Uterus (tissue), 4 donors: Measurements from ENCODE around the gene VAC14. TPM values are rescaled to one million over a fixed set of nuclear protein-coding genes. Genes with fewer than 3 reads are reported as not detected.
A peak's percentile ranks its signal among the peaks of the same experiment; 100 is the strongest.

Experiments used
- DNase-seq, 2 donors: peaks; one replicate each; pipeline ENCODE4 v3.0.0-alpha.2; 2019 to 2020
- H3K27ac ChIP-seq, 2 donors: fragments of 200-600 bp; sonication (generic); 1 replicate in 1 of 2; 2 replicates in 1 of 2; pipeline ENCODE4 v1.5.1; 2016 to 2018
- H3K27me3 ChIP-seq, 2 donors: fragments of 200-600 bp; sonication (generic); one replicate each; pipeline ENCODE4 v1.5.1; 2018 to 2019; ENCODE audit warnings: control low read depth in 1 of 2
- H3K36me3 ChIP-seq, 2 donors: fragments of 200-600 bp; sonication (generic); one replicate each; pipeline ENCODE4 v1.5.1; 2019; ENCODE audit warnings: control low read depth in 1 of 2
- H3K4me1 ChIP-seq, 2 donors: fragments of 200-600 bp; sonication (generic); one replicate each; pipeline ENCODE4 v1.5.1; 2018 to 2019; ENCODE audit warnings: control low read depth in 1 of 2
- H3K4me3 ChIP-seq, 2 donors: fragments of 200-600 bp; sonication (generic); 1 replicate in 1 of 2; 2 replicates in 1 of 2; pipeline ENCODE4 v1.5.1; 2018 to 2019; ENCODE audit warnings: mild to moderate bottlenecking in 1 of 2
- H3K9me3 ChIP-seq, 2 donors: fragments of 200-600 bp; sonication (generic); one replicate each; pipeline ENCODE4 v1.5.1; 2019; ENCODE audit warnings: control low read depth in 1 of 2
- POLR2A ChIP-seq, 2 donors: fragments of 450-650 bp; IDR thresholded peaks; one replicate each; pipeline ENCODE4 v1.6.1; 2016; ENCODE audit warnings: antibody characterized with exemption in 2 of 2, mild to moderate bottlenecking in 1 of 2, moderate library complexity in 1 of 2
- intact Hi-C: fragments of 100-400 bp; cut with DNase I; formaldehyde crosslinking; loops from one replicate; pipeline ENCODE4 v1.15.1; 2023; ENCODE audit warnings: low total_unique reads
- total RNA-seq, 4 donors: library from RNA; depleted of rRNA in 3 of 4; stranded (reverse); fragments of >200 nt in 3 of 4; gene quantifications; one replicate each; pipeline versions ENCODE4 v1.1.0 to v1.2.4, GENCODE V29; 2014 to 2023
- TF ChIP-seq, protein P1 (sequence below), 4 experiments: fragments of 200-600 bp in 2 of 4; fragments of 450-650 bp in 2 of 4; sonication (generic) in 2 of 4; IDR thresholded peaks; one replicate each; pipeline ENCODE4 v1.5.1; 2016 to 2019; ENCODE audit warnings: antibody characterized with exemption in 4 of 4, mild to moderate bottlenecking in 2 of 4, moderate library complexity in 1 of 4
- donor health status: DM: yes; HTN: yes; CAD: no.

Gene VAC14
- total RNA-seq, 4 donors from 2014 or later: 4.7 to 30.6 (median 17.4) TPM

GRCh38 chr16:70730031-70730430, 70.9 kb downstream of the VAC14 start:
- intact Hi-C loops: no loop called here
- H3K9me3 ChIP-seq: no peaks in the 10 kb centered on the region
- no peaks in the 10 kb centered on the region for H3K27me3 ChIP-seq
- no peak overlapping the region for H3K27ac ChIP-seq
- H3K4me3 ChIP-seq: no peak overlapping the region
- TF ChIP-seq POLR2A (IDR thresholded peaks at IDR 0.05): no peak
- TF ChIP-seq, protein P1, sequence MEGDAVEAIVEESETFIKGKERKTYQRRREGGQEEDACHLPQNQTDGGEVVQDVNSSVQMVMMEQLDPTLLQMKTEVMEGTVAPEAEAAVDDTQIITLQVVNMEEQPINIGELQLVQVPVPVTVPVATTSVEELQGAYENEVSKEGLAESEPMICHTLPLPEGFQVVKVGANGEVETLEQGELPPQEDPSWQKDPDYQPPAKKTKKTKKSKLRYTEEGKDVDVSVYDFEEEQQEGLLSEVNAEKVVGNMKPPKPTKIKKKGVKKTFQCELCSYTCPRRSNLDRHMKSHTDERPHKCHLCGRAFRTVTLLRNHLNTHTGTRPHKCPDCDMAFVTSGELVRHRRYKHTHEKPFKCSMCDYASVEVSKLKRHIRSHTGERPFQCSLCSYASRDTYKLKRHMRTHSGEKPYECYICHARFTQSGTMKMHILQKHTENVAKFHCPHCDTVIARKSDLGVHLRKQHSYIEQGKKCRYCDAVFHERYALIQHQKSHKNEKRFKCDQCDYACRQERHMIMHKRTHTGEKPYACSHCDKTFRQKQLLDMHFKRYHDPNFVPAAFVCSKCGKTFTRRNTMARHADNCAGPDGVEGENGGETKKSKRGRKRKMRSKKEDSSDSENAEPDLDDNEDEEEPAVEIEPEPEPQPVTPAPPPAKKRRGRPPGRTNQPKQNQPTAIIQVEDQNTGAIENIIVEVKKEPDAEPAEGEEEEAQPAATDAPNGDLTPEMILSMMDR (IDR thresholded peaks at IDR 0.05): no peak
- H3K36me3 ChIP-seq: no peaks in the 10 kb centered on the region
- DNase-seq: no peak
- H3K4me1 ChIP-seq: peaks cover 8 to 9% of the 10 kb centered on the region in 2 donors

GRCh38 chr16:70729292-70729691, 71.7 kb downstream of the VAC14 start:
- intact Hi-C loops: no loop called here
- Histone ChIP-seq H3K36me3 (no peaks in the 10 kb centered on the region), H3K9me3 (no peaks in the 10 kb centered on the region), H3K27ac (no peak overlapping the region), H3K4me3 (no peak overlapping the region), H3K4me1 (peaks cover 8 to 9% of the 10 kb centered on the region in 2 donors), H3K27me3 (no peaks in the 10 kb centered on the region)
- no peak for TF ChIP-seq POLR2A (IDR thresholded peaks at IDR 0.05)
- TF ChIP-seq, protein P1 (IDR thresholded peaks at IDR 0.05): no peak
- no peak for DNase-seq

DNA sequence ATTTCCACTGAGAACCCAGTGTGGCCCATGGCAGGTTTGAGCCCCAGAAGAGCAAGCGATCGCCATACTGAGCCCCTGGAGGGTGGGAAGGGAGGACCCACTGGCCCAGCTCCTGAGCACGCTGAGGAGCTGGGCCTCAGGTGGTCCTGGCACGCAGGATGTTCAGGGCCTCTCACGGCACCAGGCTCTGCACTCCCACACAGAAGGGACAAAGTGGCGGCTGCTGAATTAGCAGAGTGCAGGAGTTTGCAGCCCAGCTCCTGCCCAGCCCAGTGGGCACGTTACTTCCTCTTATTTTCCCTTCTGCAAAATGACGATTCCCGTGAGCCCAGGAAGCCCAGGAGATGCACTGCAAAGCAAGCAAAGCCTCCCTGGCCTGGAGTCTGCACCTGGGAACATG, 72.8 kb downstream of the VAC14 start:
- Histone ChIP-seq H3K4me1 (peaks cover 8 to 9% of the 10 kb centered on the region in 2 donors), H3K4me3 (no peak overlapping the region), H3K27ac (peak overlapping the region in 1 of 2 donors; percentile 87), H3K27me3 (no peaks in the 10 kb centered on the region), H3K36me3 (no peaks in the 10 kb centered on the region), H3K9me3 (no peaks in the 10 kb centered on the region)
- DNase-seq: no peak
- TF ChIP-seq POLR2A (IDR thresholded peaks at IDR 0.05): no peak
- TF ChIP-seq, protein P1 (IDR thresholded peaks at IDR 0.05): no peak
- intact Hi-C loops: no loop called here

GRCh38 chr16:70726892-70727361, 74.0 kb downstream of the VAC14 start:
- TF ChIP-seq POLR2A (IDR thresholded peaks at IDR 0.05): no peak
- TF ChIP-seq, protein P1 (IDR thresholded peaks at IDR 0.05): no peak
- no peaks in the 10 kb centered on the region for H3K27me3 ChIP-seq
- H3K9me3 ChIP-seq: no peaks in the 10 kb centered on the region
- H3K36me3 ChIP-seq: no peaks in the 10 kb centered on the region
- peak overlapping the region; percentile 82 to 87 for H3K27ac ChIP-seq
- DNase-seq: peak; percentile 69 to 73
- H3K4me3 ChIP-seq: no peak overlapping the region
- peaks cover 8 to 9% of the 10 kb centered on the region in 2 donors for H3K4me1 ChIP-seq
- intact Hi-C loops: no loop called here

DNA sequence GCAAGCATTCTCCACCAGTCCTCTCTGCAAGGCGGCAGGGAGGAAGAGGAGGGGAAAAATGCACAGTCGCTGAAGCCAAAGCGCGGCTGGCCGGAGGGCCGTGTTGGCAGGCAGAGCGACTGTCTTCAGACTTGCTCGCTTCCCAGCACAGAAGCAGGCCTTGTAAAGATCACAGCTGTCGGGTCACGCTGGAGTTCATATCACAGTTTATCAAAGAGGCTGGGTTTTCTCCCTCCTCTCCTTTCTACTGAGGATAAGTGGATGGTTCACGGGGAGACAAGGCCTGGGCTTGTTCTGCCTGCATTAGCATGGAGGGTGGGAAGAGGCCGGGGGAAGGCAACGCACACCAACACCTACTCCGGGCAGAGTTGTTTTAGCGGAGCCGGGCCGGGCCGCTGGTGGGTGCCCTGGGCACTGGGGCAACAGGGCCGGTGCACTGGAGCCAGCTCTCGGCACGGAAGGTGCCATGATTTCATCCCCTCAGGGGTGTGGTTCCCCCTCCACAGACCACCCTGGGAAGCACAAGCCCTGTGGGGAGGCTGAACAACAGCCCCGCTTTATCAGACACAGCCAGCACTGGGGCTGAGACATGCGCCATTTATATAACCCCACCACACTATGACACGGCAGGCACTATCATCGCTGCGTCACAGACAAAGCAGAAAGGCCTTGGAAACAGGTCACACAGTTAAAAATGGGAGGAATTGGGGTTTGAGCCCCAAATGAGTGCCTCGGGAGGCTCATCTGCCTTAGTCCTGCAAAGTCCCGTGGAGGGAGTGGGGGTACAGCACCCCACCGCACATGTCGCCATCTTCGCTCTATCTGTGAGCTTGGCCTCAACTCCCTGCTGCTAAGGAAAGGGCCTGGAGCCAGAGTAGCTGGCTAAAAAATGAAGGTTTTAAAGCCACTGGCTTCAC, 74.8 kb downstream of the VAC14 start:
- no peaks in the 10 kb centered on the region for H3K9me3 ChIP-seq
- peaks cover 8 to 9% of the 10 kb centered on the region in 2 donors for H3K4me1 ChIP-seq
- H3K27me3 ChIP-seq: no peaks in the 10 kb centered on the region
- TF ChIP-seq POLR2A (IDR thresholded peaks at IDR 0.05): no peak
- TF ChIP-seq, protein P1 (IDR thresholded peaks at IDR 0.05): no peak
- H3K27ac ChIP-seq: peak overlapping the region; percentile 82 to 87
- H3K4me3 ChIP-seq: no peak overlapping the region
- no peaks in the 10 kb centered on the region for H3K36me3 ChIP-seq
- peak; percentile 69 to 80 for DNase-seq
- intact Hi-C loops: no loop called here
